GM10266 (cell line): Measurements from ENCODE around the gene ELMO3.

ENCODE experiments used
- DNase-seq: peaks from one replicate; pipeline ENCODE4 v3.0.0; 2012; ENCODE audit errors: extremely low spot score
- CTCF ChIP-seq: IDR thresholded peaks from 2 replicates; pipeline ENCODE4 v1.5.1; 2012; ENCODE audit warnings: mild to moderate bottlenecking, low read depth; ENCODE audit not compliant: control insufficient read depth, insufficient read depth; ENCODE audit errors: missing control alignments

Gene ELMO3

GRCh38 chr16:67207249-67208091 lies 8.5 kb downstream of the ELMO3 start:
- no peak for TF ChIP-seq CTCF
- no peak for DNase-seq

- TF ChIP-seq CTCF, result no peak
- DNase-seq, result no peak
Measured at GRCh38 chr16:67208154-67208896, 9.4 kb downstream of the ELMO3 start.

GRCh38 chr16:67209565-67209964 lies 10.6 kb downstream of the ELMO3 start:
- DNase-seq, result no peak
- TF ChIP-seq CTCF, result no peak

GRCh38 chr16:67210069-67210937 lies 11.4 kb downstream of the ELMO3 start:
- TF ChIP-seq CTCF, result no peak

GRCh38 chr16:67211674-67212073 lies 12.7 kb downstream of the ELMO3 start:
- no peak for DNase-seq
- no peak for TF ChIP-seq CTCF

More at GRCh38 chr16:67210069-67210937, 11.4 kb downstream of the ELMO3 start:
- no peak for DNase-seq

GRCh38 chr16:67212766-67213165 lies 13.8 kb downstream of the ELMO3 start:
- TF ChIP-seq CTCF, result no peak

More at GRCh38 chr16:67212766-67213165, 13.8 kb downstream of the ELMO3 start:
- no peak for DNase-seq
